ENCODE data around the gene MRGPRE.

The MRGPRE gene

GRCh38 chr11:3195251-3196160 is 36.7 kb downstream of the MRGPRE start:
- TF ChIP-seq CTCF (IDR thresholded peaks at IDR 0.05), result no peak

- TF ChIP-seq CTCF (IDR thresholded peaks at IDR 0.05), result no peak
These were observed 38.0 kb downstream of the MRGPRE start for GRCh38 chr11:3194016-3194816.

GRCh38 chr11:3193373-3194015 is 38.7 kb downstream of the MRGPRE start:
- no peak for TF ChIP-seq CTCF (IDR thresholded peaks at IDR 0.05)

- no peak for TF ChIP-seq CTCF (IDR thresholded peaks at IDR 0.05)
These were observed 39.5 kb downstream of the MRGPRE start for GRCh38 chr11:3192511-3193372.

- no peak for TF ChIP-seq CTCF (IDR thresholded peaks at IDR 0.05)
These were observed 40.5 kb downstream of the MRGPRE start for GRCh38 chr11:3191586-3192324.

- no peak for TF ChIP-seq CTCF (IDR thresholded peaks at IDR 0.05)
These were observed 41.6 kb downstream of the MRGPRE start for GRCh38 chr11:3190600-3190999.

Data from LNCAP (cell line).